ENCODE data around the gene FAM120A. TPM values are rescaled to one million over a fixed set of nuclear protein-coding genes. Genes with fewer than 3 reads are reported as not detected.

The FAM120A gene
- total RNA-seq, 1 experiment from 2014 or later: 73.3 TPM

DNA sequence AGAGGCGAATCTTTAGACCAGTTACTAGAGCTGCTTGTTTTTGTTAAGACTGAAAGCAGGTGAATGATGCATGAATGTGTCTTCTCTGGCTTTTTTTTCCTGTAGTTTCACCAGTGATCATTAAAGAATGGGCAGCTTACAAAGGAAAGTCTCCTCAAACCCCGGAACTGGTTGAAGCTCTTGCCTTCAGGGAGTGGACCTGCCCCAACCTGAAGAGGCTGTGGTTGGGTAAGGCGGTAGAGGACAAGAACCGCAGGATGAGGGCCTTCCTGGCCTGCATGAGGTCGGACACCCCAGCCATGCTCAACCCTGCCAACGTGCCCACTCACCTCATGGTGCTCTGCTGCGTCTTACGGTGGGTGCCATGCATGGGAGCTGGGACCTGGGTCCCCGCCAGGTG, 91.6 kb downstream of the FAM120A start:
- H3K27me3 ChIP-seq (replicated peaks): no peaks in the 10 kb centered on the region
- H3K36me3 ChIP-seq: peaks cover 27% of the 10 kb centered on the region
- H3K9me3 ChIP-seq (replicated peaks): no peaks in the 10 kb centered on the region
- H3K27ac ChIP-seq: no peak overlapping the region
- no peaks in the 10 kb centered on the region for H3K4me1 ChIP-seq (replicated peaks)
- no peak overlapping the region for H3K4me3 ChIP-seq
- no peak for DNase-seq (ENCODE audit: low read depth in 1 of 2, low spot score in 2 of 2)

DNA sequence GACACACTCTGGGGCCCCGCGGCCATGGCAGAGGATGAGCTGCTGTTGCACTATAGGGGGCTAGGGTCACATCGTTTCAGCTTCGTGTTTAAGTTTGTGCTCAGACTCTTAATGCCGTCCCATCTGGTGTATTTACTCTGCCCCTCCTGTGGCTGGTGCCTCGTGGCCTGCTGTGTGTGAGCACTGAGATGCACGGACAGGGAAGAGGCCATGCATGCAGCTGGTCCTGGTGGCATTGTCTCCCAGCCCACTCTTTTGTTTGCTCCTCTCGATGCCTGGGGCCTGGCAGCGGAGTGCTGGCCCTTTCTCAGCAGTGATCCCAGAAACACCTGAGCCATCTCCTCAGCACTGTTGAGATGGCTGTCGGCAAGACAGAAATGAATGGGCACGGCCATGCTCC, 94.9 kb downstream of the FAM120A start:
- peaks cover 26% of the 10 kb centered on the region for H3K36me3 ChIP-seq
- no peaks in the 10 kb centered on the region for H3K4me1 ChIP-seq (replicated peaks)
- no peak for DNase-seq (ENCODE audit: low read depth in 1 of 2, low spot score in 2 of 2)
- H3K9me3 ChIP-seq (replicated peaks): no peaks in the 10 kb centered on the region
- H3K27me3 ChIP-seq (replicated peaks): no peaks in the 10 kb centered on the region
- H3K27ac ChIP-seq: no peak overlapping the region
- H3K4me3 ChIP-seq: no peak overlapping the region

DNA sequence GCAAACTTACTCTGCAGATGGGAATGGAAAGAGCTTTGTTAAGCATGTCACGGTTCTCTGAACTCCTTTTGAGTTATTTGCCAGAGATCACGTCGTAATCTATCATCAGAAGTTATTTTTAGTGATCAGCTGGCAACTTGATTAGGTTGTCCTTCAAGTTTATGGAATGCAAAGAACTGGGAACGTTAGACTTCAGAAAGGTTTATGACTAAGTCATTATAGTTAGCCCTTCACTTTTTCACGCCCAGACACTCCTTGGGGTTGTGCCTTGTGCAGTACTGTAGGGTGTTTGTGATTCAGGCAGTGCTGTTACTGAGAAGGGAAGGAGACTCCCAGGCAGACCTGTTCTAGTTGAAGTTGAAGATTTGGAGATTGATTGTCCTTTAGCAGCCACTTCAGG, 98.1 kb downstream of the FAM120A start:
- Histone ChIP-seq H3K4me1 (replicated peaks) (no peaks in the 10 kb centered on the region), H3K4me3 (no peak overlapping the region), H3K27ac (no peak overlapping the region), H3K36me3 (peaks cover 27% of the 10 kb centered on the region), H3K9me3 (replicated peaks) (no peaks in the 10 kb centered on the region), H3K27me3 (replicated peaks) (no peaks in the 10 kb centered on the region)
- DNase-seq (ENCODE audit: low read depth in 1 of 2, low spot score in 2 of 2): no peak

DNA sequence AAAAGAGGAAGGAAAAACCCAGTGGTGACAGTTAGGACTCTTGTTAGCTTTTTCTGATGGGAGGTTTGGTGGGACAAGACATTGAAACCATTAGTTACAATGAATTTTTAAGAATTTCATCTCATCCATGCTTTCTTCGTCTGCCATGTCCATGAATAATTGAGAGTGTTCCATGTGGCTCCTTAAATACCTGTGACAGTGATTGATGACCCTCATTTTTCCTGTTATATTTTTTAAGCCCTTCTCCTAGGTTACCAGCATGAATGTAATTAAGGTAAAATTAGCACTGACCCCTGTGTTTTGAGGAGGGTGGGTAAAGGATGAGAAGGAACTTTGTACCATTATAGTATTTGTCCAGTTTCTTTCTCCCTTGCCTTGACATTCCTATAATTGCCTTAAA, 101.4 kb downstream of the FAM120A start:
- H3K9me3 ChIP-seq (replicated peaks): no peaks in the 10 kb centered on the region
- H3K36me3 ChIP-seq: peaks cover 42% of the 10 kb centered on the region
- no peaks in the 10 kb centered on the region for H3K27me3 ChIP-seq (replicated peaks)
- no peak for DNase-seq (ENCODE audit: low read depth in 1 of 2, low spot score in 2 of 2)
- H3K27ac ChIP-seq: no peak overlapping the region
- no peaks in the 10 kb centered on the region for H3K4me1 ChIP-seq (replicated peaks)
- no peak overlapping the region for H3K4me3 ChIP-seq

DNA sequence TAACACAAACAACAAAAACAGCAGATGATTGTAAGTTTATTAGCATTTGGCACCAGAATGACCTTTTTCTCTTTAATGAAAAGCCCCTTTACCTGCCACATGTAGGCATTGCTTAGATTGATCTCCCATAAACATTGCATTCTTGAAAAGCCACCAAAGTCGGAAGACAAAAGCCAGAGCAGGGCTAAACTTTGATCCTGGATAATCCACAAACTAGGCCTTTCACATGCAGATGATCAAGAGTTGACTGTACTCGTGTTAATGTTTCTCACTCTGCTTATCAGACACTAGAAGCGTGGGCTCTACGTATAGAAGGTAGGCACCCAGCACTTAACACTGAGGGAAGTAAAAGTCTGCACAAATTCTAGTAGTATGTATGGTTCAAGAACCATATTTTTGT, 103.9 kb downstream of the FAM120A start:
- Histone ChIP-seq H3K4me3 (no peak overlapping the region), H3K36me3 (peaks cover 56% of the 10 kb centered on the region), H3K27ac (no peak overlapping the region), H3K4me1 (replicated peaks) (no peaks in the 10 kb centered on the region), H3K27me3 (replicated peaks) (no peaks in the 10 kb centered on the region), H3K9me3 (replicated peaks) (no peaks in the 10 kb centered on the region)
- DNase-seq (ENCODE audit: low read depth in 1 of 2, low spot score in 2 of 2): no peak

DNA sequence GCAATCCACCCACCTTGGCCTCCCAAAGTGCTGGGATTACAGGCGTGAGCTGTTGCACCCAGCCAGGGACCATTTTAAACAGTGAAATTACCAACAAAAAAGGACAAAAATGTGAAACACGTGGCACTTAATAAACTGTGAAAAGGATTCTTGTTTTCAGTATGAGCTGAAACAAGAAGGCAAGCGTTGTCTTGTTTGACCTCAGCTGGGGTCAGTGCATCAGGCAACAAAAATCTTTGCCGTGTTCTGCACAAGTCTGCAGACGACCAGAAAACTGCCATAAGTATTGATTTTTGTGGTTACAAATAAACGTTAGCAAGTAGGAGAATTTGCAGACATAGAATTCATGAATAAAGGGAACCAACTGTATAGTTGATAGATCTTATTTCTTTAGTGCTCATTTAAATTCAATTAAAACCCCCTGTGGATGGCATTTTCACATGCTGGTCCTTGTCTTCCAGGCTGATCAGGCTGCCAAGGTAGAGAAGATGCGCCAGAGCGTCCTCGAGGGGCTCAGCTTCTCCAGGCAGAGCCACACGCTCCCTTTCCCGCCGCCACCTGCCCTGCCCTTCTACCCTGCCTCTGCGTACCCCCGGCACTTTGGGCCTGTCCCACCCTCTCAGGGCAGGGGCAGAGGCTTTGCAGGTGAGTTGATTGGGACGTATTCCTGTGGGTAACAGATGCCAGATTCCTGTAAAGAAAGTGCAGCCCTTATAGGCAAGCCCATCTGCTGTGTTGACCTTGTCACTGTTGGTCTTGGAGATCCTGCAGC, 106.1 kb downstream of the FAM120A start:
- Histone ChIP-seq H3K4me1 (replicated peaks) (no peaks in the 10 kb centered on the region), H3K27ac (no peak overlapping the region), H3K4me3 (no peak overlapping the region), H3K27me3 (replicated peaks) (no peaks in the 10 kb centered on the region), H3K36me3 (peaks cover 50% of the 10 kb centered on the region), H3K9me3 (replicated peaks) (no peaks in the 10 kb centered on the region)
- no peak for DNase-seq (ENCODE audit: low read depth in 1 of 2, low spot score in 2 of 2)

DNA sequence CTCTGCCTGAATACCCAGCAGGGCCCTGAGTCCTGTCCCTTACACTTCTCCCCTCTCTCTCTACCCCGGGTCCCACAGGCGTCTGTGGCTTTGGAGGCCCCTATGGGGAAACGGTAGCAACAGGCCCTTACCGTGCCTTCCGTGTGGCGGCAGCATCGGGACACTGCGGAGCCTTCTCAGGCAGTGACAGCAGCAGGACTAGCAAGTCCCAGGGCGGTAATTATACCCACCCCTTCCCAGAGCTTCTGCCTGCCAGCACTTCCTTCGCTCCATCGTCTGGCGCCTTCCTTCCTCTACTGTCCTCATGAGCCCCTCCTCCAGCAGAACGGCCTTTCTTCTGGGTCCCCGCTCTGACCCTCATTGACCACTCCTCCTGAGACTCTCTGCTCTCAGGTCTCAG, 107.0 kb downstream of the FAM120A start:
- H3K4me3 ChIP-seq: no peak overlapping the region
- DNase-seq (ENCODE audit: low read depth in 1 of 2, low spot score in 2 of 2): no peak
- no peaks in the 10 kb centered on the region for H3K27me3 ChIP-seq (replicated peaks)
- H3K9me3 ChIP-seq (replicated peaks): no peaks in the 10 kb centered on the region
- no peak overlapping the region for H3K27ac ChIP-seq
- H3K36me3 ChIP-seq: peaks cover 52% of the 10 kb centered on the region
- H3K4me1 ChIP-seq (replicated peaks): no peaks in the 10 kb centered on the region

DNA sequence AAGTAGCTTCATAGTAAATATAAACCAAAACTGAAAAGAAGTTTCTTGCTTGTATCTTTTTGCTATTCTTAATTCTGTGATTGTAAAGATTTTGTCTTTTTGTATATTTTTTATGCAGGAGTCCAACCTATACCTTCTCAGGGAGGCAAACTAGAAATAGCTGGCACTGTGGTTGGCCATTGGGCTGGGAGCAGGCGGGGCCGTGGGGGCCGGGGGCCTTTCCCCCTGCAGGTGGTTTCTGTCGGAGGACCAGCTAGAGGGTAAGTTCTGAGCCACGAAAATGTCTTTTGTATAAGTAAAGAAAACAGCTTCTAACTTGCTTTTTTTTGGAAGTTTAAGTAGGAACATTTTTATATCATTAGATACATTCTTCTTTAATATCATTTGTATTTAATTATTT, 109.5 kb downstream of the FAM120A start:
- Histone ChIP-seq H3K27ac (no peak overlapping the region), H3K27me3 (replicated peaks) (no peaks in the 10 kb centered on the region), H3K9me3 (replicated peaks) (no peaks in the 10 kb centered on the region), H3K4me1 (replicated peaks) (no peaks in the 10 kb centered on the region), H3K4me3 (no peak overlapping the region), H3K36me3 (peaks cover 45% of the 10 kb centered on the region)
- DNase-seq (ENCODE audit: low read depth in 1 of 2, low spot score in 2 of 2): no peak

DNA sequence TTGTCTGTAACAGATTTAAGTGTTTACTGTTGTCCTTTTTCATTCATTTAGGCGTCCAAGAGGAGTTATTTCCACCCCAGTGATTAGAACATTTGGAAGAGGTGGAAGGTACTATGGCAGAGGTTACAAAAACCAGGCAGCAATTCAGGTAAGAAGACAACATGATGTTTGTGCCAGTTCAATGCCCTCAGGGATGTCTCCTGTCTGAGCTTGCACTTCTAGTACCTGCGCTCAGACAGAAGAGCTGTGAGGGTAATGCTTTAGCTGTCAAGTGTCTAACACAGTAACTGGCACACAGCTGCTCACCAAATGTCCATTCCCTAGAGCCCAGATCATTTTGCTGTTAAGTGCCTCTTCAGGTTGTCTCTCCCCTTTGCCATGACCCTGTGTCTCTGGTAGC, 110.7 kb downstream of the FAM120A start:
- peaks cover 9% of the 10 kb centered on the region for H3K4me1 ChIP-seq (replicated peaks)
- H3K27ac ChIP-seq: no peak overlapping the region
- no peaks in the 10 kb centered on the region for H3K9me3 ChIP-seq (replicated peaks)
- peaks cover 46% of the 10 kb centered on the region for H3K36me3 ChIP-seq
- H3K4me3 ChIP-seq: no peak overlapping the region
- H3K27me3 ChIP-seq (replicated peaks): no peaks in the 10 kb centered on the region
- no peak for DNase-seq (ENCODE audit: low read depth in 1 of 2, low spot score in 2 of 2)

DNA sequence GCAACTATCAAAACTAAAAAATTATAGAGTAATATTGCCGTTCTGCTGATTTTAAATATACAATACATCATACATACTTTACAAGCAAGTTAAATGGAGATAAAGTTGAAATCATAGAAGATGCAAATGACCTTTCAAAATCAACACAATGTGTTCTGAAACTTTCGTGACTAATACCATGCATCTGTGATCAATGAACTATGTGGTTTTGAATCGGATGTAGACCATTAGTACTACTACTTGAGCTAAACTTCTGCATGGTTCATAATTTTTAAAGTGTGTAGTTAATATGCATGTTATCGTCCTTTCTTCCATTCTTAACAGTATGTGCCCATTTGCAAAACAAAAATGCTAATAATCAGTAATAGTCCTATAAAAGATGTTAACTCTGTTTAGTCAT, 113.6 kb downstream of the FAM120A start:
- no peak overlapping the region for H3K4me3 ChIP-seq
- no peak overlapping the region for H3K27ac ChIP-seq
- H3K27me3 ChIP-seq (replicated peaks): no peaks in the 10 kb centered on the region
- DNase-seq (ENCODE audit: low read depth in 1 of 2, low spot score in 2 of 2): no peak
- no peaks in the 10 kb centered on the region for H3K9me3 ChIP-seq (replicated peaks)
- peaks cover 31% of the 10 kb centered on the region for H3K36me3 ChIP-seq
- H3K4me1 ChIP-seq (replicated peaks): peaks cover 15% of the 10 kb centered on the region

DNA sequence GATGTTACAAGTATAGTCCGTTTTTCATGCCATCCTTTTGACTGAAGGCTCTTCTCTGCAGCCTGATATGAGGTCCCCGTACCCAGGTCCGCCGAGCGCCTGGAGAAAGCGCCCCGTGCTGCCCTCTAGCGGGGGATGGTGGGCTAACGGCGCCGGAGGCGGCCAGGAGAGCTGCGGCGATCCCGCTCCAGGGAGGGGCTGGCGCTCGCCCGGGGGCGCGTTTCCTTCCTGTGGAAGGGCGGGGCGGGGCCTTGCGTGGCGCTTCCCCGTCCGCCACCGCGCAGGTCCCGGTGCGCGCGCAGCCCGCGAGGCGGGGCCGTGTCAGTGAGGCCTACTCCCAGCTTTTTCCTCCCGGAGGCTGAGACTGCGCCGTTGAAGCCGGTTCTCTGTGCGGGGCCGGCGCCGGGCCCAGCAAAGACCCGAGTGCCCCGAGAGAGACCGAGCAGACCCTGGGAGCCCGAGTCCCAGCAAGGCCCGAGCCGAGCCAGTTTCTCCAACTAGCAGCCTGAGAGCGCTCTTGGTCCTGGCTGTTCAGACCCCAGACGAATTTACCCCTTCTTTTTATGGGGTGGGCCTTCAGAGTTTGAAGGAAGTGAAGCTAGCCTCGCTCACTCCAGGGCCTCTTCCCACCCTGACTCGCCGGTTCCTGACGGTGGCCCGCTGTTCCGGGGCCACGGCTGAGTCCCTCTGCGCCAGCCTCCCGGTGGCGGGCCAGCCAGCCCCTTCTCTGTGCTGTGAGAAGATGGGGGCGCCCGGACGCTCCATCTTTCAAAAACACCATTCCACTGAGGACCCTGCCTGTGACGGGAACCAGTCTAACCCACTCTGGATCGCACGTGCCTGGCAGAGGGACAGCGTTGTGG, 115.2 kb downstream of the FAM120A start:
- peak overlapping the region; percentile 43 for H3K4me3 ChIP-seq
- no peaks in the 10 kb centered on the region for H3K27me3 ChIP-seq (replicated peaks)
- H3K9me3 ChIP-seq (replicated peaks): 0 out of 2 replicates have a peak, but pooled peaks cover 3% of the 10 kb centered on the region
- peaks cover 31% of the 10 kb centered on the region for H3K36me3 ChIP-seq
- peak; percentile 95 to 96 for DNase-seq (ENCODE audit: low read depth in 1 of 2, low spot score in 2 of 2)
- peak overlapping the region; percentile 72 for H3K27ac ChIP-seq
- H3K4me1 ChIP-seq (replicated peaks): peaks cover 15% of the 10 kb centered on the region

DNA sequence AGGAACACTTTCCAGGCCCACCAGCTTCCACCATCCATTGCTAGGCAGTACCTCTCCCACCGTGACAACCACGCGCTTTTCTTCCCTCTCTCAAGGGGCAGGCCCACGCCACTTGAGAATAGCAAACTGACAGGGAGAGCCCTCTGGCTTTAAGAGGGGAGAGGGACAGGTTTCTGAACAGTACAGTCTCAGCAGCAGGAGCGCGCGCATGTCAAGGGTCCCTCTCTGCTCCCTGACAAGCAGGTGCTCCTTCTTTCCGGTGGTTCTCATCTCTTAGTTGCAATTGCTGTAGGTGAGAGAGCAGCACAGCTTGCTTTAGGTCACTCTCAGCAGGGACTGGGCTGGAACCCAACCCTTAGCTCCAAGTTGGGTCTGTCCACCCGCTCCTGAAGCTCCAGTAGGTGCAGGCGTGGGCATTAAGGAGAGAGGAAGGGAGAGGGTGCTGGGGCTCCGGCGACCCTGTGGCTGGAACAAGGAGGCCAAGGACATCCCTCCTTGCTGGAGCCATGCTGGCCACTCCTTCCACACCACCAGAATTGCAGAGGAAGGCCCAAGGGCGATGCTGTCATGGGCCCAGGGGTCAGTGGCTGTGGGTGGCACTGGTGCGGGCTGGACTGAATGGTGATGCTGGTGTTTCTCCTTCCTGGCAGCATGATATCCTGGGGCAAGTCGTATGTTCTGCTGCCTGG, 115.9 kb downstream of the FAM120A start:
- Histone ChIP-seq H3K4me3 (peak overlapping the region; percentile 43), H3K36me3 (peaks cover 25% of the 10 kb centered on the region), H3K4me1 (replicated peaks) (peaks cover 15% of the 10 kb centered on the region), H3K9me3 (replicated peaks) (0 out of 2 replicates have a peak, but pooled peaks cover 3% of the 10 kb centered on the region), H3K27ac (peak overlapping the region; percentile 72), H3K27me3 (replicated peaks) (no peaks in the 10 kb centered on the region)
- no peak for DNase-seq (ENCODE audit: low read depth in 1 of 2, low spot score in 2 of 2)

DNA sequence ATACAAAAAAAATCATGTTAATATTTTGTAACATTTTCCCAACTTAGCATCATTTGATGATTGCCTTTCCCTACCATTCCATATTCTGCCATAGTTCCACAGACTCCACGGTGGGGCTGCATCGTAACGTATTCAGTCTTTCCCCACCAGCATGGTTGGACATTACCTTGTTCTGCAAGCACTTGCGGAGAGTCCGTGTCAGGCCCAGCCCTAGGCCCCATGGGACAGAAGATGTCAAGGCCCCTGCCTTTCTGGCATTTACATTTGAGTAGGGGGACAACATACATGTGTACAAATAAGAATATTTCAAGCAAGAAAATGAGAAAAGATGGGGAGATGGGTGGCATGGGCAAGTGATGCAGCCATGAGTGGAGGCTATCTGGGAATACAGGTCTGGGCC, 116.7 kb downstream of the FAM120A start:
- Histone ChIP-seq H3K4me1 (replicated peaks) (peaks cover 15% of the 10 kb centered on the region), H3K4me3 (no peak overlapping the region), H3K27ac (no peak overlapping the region), H3K36me3 (peaks cover 19% of the 10 kb centered on the region), H3K9me3 (replicated peaks) (0 out of 2 replicates have a peak, but pooled peaks cover 3% of the 10 kb centered on the region), H3K27me3 (replicated peaks) (no peaks in the 10 kb centered on the region)
- no peak for DNase-seq (ENCODE audit: low read depth in 1 of 2, low spot score in 2 of 2)

All from SJSA1 (cell line).